H1 (cell line): Measurements from ENCODE around the gene SLC1A1. TPM values are rescaled to one million over a fixed set of nuclear protein-coding genes. Genes with fewer than 3 reads are reported as not detected.

Source experiments
- EGR1 ChIP-seq: IDR thresholded peaks from 2 replicates; pipeline ENCODE4 v1.6.1; 2011; ENCODE audit warnings: low read depth, low read length, borderline replicate concordance
- NRF1 ChIP-seq: IDR thresholded peaks from 2 replicates; pipeline ENCODE4 v1.6.1; 2011; ENCODE audit warnings: mild to moderate bottlenecking, low read depth, low read length, improper control_type of control experiment
- polyA plus RNA-seq, 7 experiments: library from polyadenylated mRNA; depleted of rRNA in 3 of 7; stranded (reverse) in 5 of 7; unstranded in 2 of 7; fragments of >200 nt in 5 of 7; fragments of 200-250 nt in 2 of 7; gene quantifications; 1 replicate in 5 of 7; 2 replicates in 1 of 7; 4 replicates in 1 of 7; pipeline versions ENCODE4 v1.2.1 to v1.2.3, GENCODE V29; 2011 to 2013; ENCODE audit warnings: missing spikeins in 2 of 7, mixed read lengths in 2 of 7
- total RNA-seq: library from RNA; stranded (reverse); fragmentation: NEBNext Ultra II Directional; extraction: Animal tissue kit (Norgen Biotek cat#: 25700); gene quantifications from 2 replicates; pipeline ENCODE4 v1.2.1, GENCODE V29; 2021

SLC1A1 gene
- total and polyA plus RNA-seq, 2 of the 8 experiments (the other 6 are each of a cell fraction or from before 2014, with no cell fraction given), result 4.7 to 11.7 TPM

DNA sequence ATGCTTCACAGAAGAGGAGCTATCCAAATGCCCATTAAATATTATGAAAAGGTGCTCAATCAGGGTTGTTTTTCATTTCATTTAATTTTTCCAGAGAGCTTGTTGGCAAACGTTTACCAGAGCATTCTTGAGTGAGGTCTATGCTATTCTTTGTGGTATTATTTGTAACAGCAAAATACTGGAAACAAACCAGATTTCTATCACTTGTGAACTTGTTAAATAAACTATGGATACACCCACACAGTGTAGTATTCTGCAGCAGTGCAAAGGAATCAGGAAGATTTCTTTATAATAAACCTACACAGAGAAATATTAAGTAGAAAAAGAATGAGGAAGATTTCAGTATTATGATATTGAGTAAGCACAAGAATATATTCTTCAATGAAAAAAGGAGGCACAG is 15.0 kb upstream of the SLC1A1 start (continued):
- TF ChIP-seq EGR1, result no peak
- TF ChIP-seq NRF1, result no peak
- TF ChIP-seq, all 59 proteins: peak for 0
